IPS DF 6.9 (cell line): ENCODE measurements around the gene TTC7B.

Source experiments
- DNase-seq: peaks from one replicate; pipeline ENCODE4 v3.0.0-alpha.2; 2013; ENCODE audit warnings: low read depth, low spot score
- H3K27ac ChIP-seq: one replicate; pipeline ENCODE4 v1.5.1; 2013; ENCODE audit warnings: low read length, control low read depth
- H3K27me3 ChIP-seq: 2 replicates; pipeline ENCODE4 v1.6.1; 2013; ENCODE audit warnings: mild to moderate bottlenecking, low read length; ENCODE audit not compliant: control insufficient read depth, insufficient read depth
- H3K36me3 ChIP-seq: 2 replicates; pipeline ENCODE4 v1.6.1; 2013; ENCODE audit warnings: low read length; ENCODE audit not compliant: control insufficient read depth, insufficient read depth
- H3K4me1 ChIP-seq: 2 replicates; pipeline ENCODE4 v1.6.1; 2013; ENCODE audit warnings: low read length; ENCODE audit not compliant: control insufficient read depth, insufficient read depth
- H3K4me3 ChIP-seq: 2 replicates; pipeline ENCODE4 v1.5.1; 2013; ENCODE audit warnings: mild to moderate bottlenecking, low read length
- H3K9me3 ChIP-seq: 2 replicates; pipeline ENCODE4 v1.6.1; 2013; ENCODE audit warnings: low read length, inconsistent platforms; ENCODE audit not compliant: control insufficient read depth, insufficient read depth
- WGBS: extraction: QIAGEN DNeasy Blood & Tissue Kit; methylation state at CpG from one replicate; pipeline ENCODE4 v1.1.7; 2013; ENCODE audit warnings: mixed read lengths, missing lambda C conversion rate; ENCODE audit not compliant: insufficient read length, insufficient coverage; 5-methylcytosine and 5-hydroxymethylcytosine counted together

The TTC7B gene

GRCh38 chr14:90743826-90744225 lies 72.4 kb downstream of the TTC7B start:
- Histone ChIP-seq H3K27me3 (no peaks in the 10 kb centered on the region), H3K27ac (no peak overlapping the region), H3K9me3 (no peaks in the 10 kb centered on the region), H3K4me3 (no peak overlapping the region), H3K36me3 (no peaks in the 10 kb centered on the region), H3K4me1 (no peaks in the 10 kb centered on the region)
- DNase-seq = no peak
- no CpG with 5 or more reads among the region's 10 CpGs for WGBS

GRCh38 chr14:90743425-90743824 lies 72.8 kb downstream of the TTC7B start:
- no peak for DNase-seq
- H3K36me3 ChIP-seq = no peaks in the 10 kb centered on the region
- no CpG with 5 or more reads among the region's 3 CpGs for WGBS
- H3K27ac ChIP-seq = no peak overlapping the region
- H3K27me3 ChIP-seq = no peaks in the 10 kb centered on the region
- H3K4me3 ChIP-seq = no peak overlapping the region
- no peaks in the 10 kb centered on the region for H3K9me3 ChIP-seq
- H3K4me1 ChIP-seq = no peaks in the 10 kb centered on the region

- H3K27me3 ChIP-seq = no peaks in the 10 kb centered on the region
- no peak overlapping the region for H3K4me3 ChIP-seq
- no peaks in the 10 kb centered on the region for H3K4me1 ChIP-seq
- no peak for DNase-seq
- no peaks in the 10 kb centered on the region for H3K9me3 ChIP-seq
- H3K36me3 ChIP-seq = no peaks in the 10 kb centered on the region
- H3K27ac ChIP-seq = no peak overlapping the region
- WGBS = no CpG with 5 or more reads among the region's 6 CpGs
Observed at GRCh38 chr14:90742729-90743128, 73.5 kb downstream of the TTC7B start.

- H3K9me3 ChIP-seq = no peaks in the 10 kb centered on the region
- H3K4me3 ChIP-seq = no peak overlapping the region
- H3K4me1 ChIP-seq = no peaks in the 10 kb centered on the region
- WGBS = no CpG with 5 or more reads among the region's 2 CpGs
- H3K36me3 ChIP-seq = no peaks in the 10 kb centered on the region
- H3K27me3 ChIP-seq = no peaks in the 10 kb centered on the region
- DNase-seq = no peak
- H3K27ac ChIP-seq = no peak overlapping the region
Observed at GRCh38 chr14:90742252-90742651, 74.0 kb downstream of the TTC7B start.

GRCh38 chr14:90741682-90741946 lies 74.6 kb downstream of the TTC7B start:
- Histone ChIP-seq H3K4me3 (no peak overlapping the region), H3K27ac (no peak overlapping the region), H3K9me3 (no peaks in the 10 kb centered on the region), H3K36me3 (no peaks in the 10 kb centered on the region), H3K27me3 (no peaks in the 10 kb centered on the region), H3K4me1 (no peaks in the 10 kb centered on the region)
- no peak for DNase-seq
- WGBS = no CpG with 5 or more reads among the region's 2 CpGs

GRCh38 chr14:90740946-90741681 lies 75.1 kb downstream of the TTC7B start:
- no peak overlapping the region for H3K27ac ChIP-seq
- WGBS = no CpG with 5 or more reads among the region's 12 CpGs

GRCh38 chr14:90740081-90740480 lies 76.1 kb downstream of the TTC7B start:
- DNase-seq = no peak
- no peaks in the 10 kb centered on the region for H3K4me1 ChIP-seq
- WGBS = no CpG with 5 or more reads among the region's 8 CpGs
- H3K9me3 ChIP-seq = no peaks in the 10 kb centered on the region
- H3K36me3 ChIP-seq = no peaks in the 10 kb centered on the region
- no peak overlapping the region for H3K4me3 ChIP-seq
- no peak overlapping the region for H3K27ac ChIP-seq
- no peaks in the 10 kb centered on the region for H3K27me3 ChIP-seq

More at GRCh38 chr14:90740946-90741681, 75.1 kb downstream of the TTC7B start:
- Histone ChIP-seq H3K9me3 (no peaks in the 10 kb centered on the region), H3K27me3 (no peaks in the 10 kb centered on the region), H3K4me1 (no peaks in the 10 kb centered on the region), H3K36me3 (no peaks in the 10 kb centered on the region), H3K4me3 (no peak overlapping the region)
- no peak for DNase-seq

- no peaks in the 10 kb centered on the region for H3K9me3 ChIP-seq
- no peaks in the 10 kb centered on the region for H3K36me3 ChIP-seq
- DNase-seq = no peak
- H3K27me3 ChIP-seq = no peaks in the 10 kb centered on the region
- H3K4me1 ChIP-seq = no peaks in the 10 kb centered on the region
- H3K4me3 ChIP-seq = no peak overlapping the region
- no CpG with 5 or more reads among the region's 6 CpGs for WGBS
- no peak overlapping the region for H3K27ac ChIP-seq
Observed at GRCh38 chr14:90739318-90740068, 76.7 kb downstream of the TTC7B start.

GRCh38 chr14:90733139-90733808 lies 83.0 kb downstream of the TTC7B start:
- H3K27ac ChIP-seq = no peak overlapping the region
- H3K27me3 ChIP-seq = no peaks in the 10 kb centered on the region
- H3K36me3 ChIP-seq = no peaks in the 10 kb centered on the region
- H3K4me1 ChIP-seq = no peaks in the 10 kb centered on the region
- no peak for DNase-seq
- no peaks in the 10 kb centered on the region for H3K9me3 ChIP-seq
- no peak overlapping the region for H3K4me3 ChIP-seq
- WGBS = no CpG with 5 or more reads among the region's 16 CpGs

- no peak overlapping the region for H3K4me3 ChIP-seq
- no peaks in the 10 kb centered on the region for H3K4me1 ChIP-seq
- no peaks in the 10 kb centered on the region for H3K36me3 ChIP-seq
- WGBS = no CpG with 5 or more reads among the region's 7 CpGs
- H3K27me3 ChIP-seq = no peaks in the 10 kb centered on the region
- no peaks in the 10 kb centered on the region for H3K9me3 ChIP-seq
- no peak for DNase-seq
- no peak overlapping the region for H3K27ac ChIP-seq
Observed at GRCh38 chr14:90732718-90733117, 83.5 kb downstream of the TTC7B start.
